T-helper 1 cell (primary cell): ENCODE data around the gene SIGLEC5.
"Not testable (repeated sequence)": the region's sequence is repeated elsewhere in the genome, so short reads cannot be mapped to it uniquely, and the experiment has no call there.

Experiments
- DNase-seq, 5 donors: peaks; one replicate each; pipeline ENCODE4 v3.0.0-alpha.2; 2012 to 2020
- total RNA-seq, 4 donors: gene quantifications; one replicate each; lab custom pipeline; 2026; lab: John Stamatoyannopoulos, UW

SIGLEC5 gene
- total RNA-seq, result 0 reads per million in 4 donors

- DNase-seq, result not testable (repeated sequence)
These were observed at the start of gene SIGLEC5 for GRCh38 chr19:51630315-51630714. SIGLEC5 (minus strand) TSS chr19:51630401; CDS start chr19:51630335, 66 bp downstream.

GRCh38 chr19:51676566-51677083 lies 46.4 kb upstream of the SIGLEC5 start:
- no peak for DNase-seq

- DNase-seq, result not testable (repeated sequence)
These were observed 45.8 kb upstream of the SIGLEC5 start for GRCh38 chr19:51675911-51676565.

- DNase-seq, result no peak
These were observed 38.0 kb upstream of the SIGLEC5 start for GRCh38 chr19:51668216-51668615.

- no peak for DNase-seq
These were observed 34.8 kb upstream of the SIGLEC5 start for GRCh38 chr19:51664997-51665396.

- DNase-seq, result no peak
These were observed 33.9 kb upstream of the SIGLEC5 start for GRCh38 chr19:51664131-51664530.

- no peak for DNase-seq
These were observed 33.4 kb upstream of the SIGLEC5 start for GRCh38 chr19:51663650-51664049.

- DNase-seq, result peak in 4 of 5 donors; percentile 12 to 48 (median 22)
These were observed 30.9 kb upstream of the SIGLEC5 start for GRCh38 chr19:51660975-51661600.

- DNase-seq, result peak in 1 of 5 donors; percentile 0
These were observed 24.6 kb upstream of the SIGLEC5 start for GRCh38 chr19:51654783-51655182.

GRCh38 chr19:51653162-51653561 lies 23.0 kb upstream of the SIGLEC5 start:
- DNase-seq, result no peak

GRCh38 chr19:51652266-51652665 lies 22.1 kb upstream of the SIGLEC5 start:
- peak in 1 of 5 donors; percentile 0 for DNase-seq

- peak in 1 of 5 donors; percentile 0 for DNase-seq
These were observed 21.1 kb upstream of the SIGLEC5 start for GRCh38 chr19:51651216-51651846.

- DNase-seq, result no peak
These were observed 17.1 kb upstream of the SIGLEC5 start for GRCh38 chr19:51647318-51647717.

GRCh38 chr19:51646730-51647129 lies 16.5 kb upstream of the SIGLEC5 start, which contains the start of gene SIGLEC14:
SIGLEC14 (minus strand) TSS chr19:51646825; CDS start chr19:51646759, 66 bp downstream.
- peak in 1 of 5 donors; percentile 0 for DNase-seq

- DNase-seq, result no peak
These were observed 14.6 kb upstream of the SIGLEC5 start for GRCh38 chr19:51644636-51645271.

GRCh38 chr19:51641648-51642047 lies 11.4 kb upstream of the SIGLEC5 start:
- DNase-seq, result no peak

GRCh38 chr19:51640386-51640785 lies 10.2 kb upstream of the SIGLEC5 start:
- no peak for DNase-seq

- DNase-seq, result no peak
These were observed 9.7 kb upstream of the SIGLEC5 start for GRCh38 chr19:51639916-51640315.

GRCh38 chr19:51637362-51637978 lies 7.3 kb upstream of the SIGLEC5 start:
- no peak for DNase-seq

- DNase-seq, result no peak
These were observed 1.9 kb upstream of the SIGLEC5 start for GRCh38 chr19:51632126-51632525.

- DNase-seq, result no peak
These were observed 1.9 kb downstream of the SIGLEC5 start for GRCh38 chr19:51628153-51628939.
